NCI-H128 (cell line): ENCODE results near the gene MERTK.
"Not testable (repeated sequence)": the region's sequence is repeated elsewhere in the genome, so short reads cannot be mapped to it uniquely, and the experiment has no call there.

Experiments used
- DNase-seq: peaks from one replicate; lab custom pipeline; 2025; ENCODE audit not compliant: unreplicated experiment; lab: John Stamatoyannopoulos, UW

MERTK gene

GRCh38 chr2:111945444-111946293 lies 47.3 kb downstream of the MERTK start:
- DNase-seq: no peak

- no peak for DNase-seq
Observed at GRCh38 chr2:111946294-111947114, 48.1 kb downstream of the MERTK start.

- no peak for DNase-seq
Observed at GRCh38 chr2:111947219-111947618, 48.8 kb downstream of the MERTK start.

- DNase-seq: no peak
Observed at GRCh38 chr2:111948832-111949231, 50.4 kb downstream of the MERTK start.

GRCh38 chr2:111950236-111950635 lies 51.8 kb downstream of the MERTK start:
- DNase-seq: no peak

GRCh38 chr2:111951486-111951885 lies 53.1 kb downstream of the MERTK start:
- no peak for DNase-seq

- no peak for DNase-seq
Observed at GRCh38 chr2:111952871-111953452, 54.6 kb downstream of the MERTK start.

GRCh38 chr2:111954602-111955332 lies 56.4 kb downstream of the MERTK start:
- no peak for DNase-seq

- DNase-seq: no peak
Observed at GRCh38 chr2:111957872-111958354, 59.5 kb downstream of the MERTK start.

GRCh38 chr2:111958901-111959300 lies 60.5 kb downstream of the MERTK start:
- no peak for DNase-seq

GRCh38 chr2:111961663-111962062 lies 63.3 kb downstream of the MERTK start:
- no peak for DNase-seq

GRCh38 chr2:111963086-111963485 lies 64.7 kb downstream of the MERTK start:
- not testable (repeated sequence) for DNase-seq

GRCh38 chr2:111963508-111963907 lies 65.1 kb downstream of the MERTK start:
- not testable (repeated sequence) for DNase-seq

GRCh38 chr2:111965062-111965461 lies 66.7 kb downstream of the MERTK start:
- DNase-seq: no peak

- DNase-seq: no peak
Observed at GRCh38 chr2:111966241-111966640, 67.8 kb downstream of the MERTK start.

GRCh38 chr2:111967018-111967417 lies 68.6 kb downstream of the MERTK start:
- no peak for DNase-seq

GRCh38 chr2:111970453-111970852 lies 72.0 kb downstream of the MERTK start:
- DNase-seq: no peak

GRCh38 chr2:111972955-111973565 lies 74.7 kb downstream of the MERTK start:
- no peak for DNase-seq

- no peak for DNase-seq
Observed at GRCh38 chr2:111973701-111974100, 75.3 kb downstream of the MERTK start.

- no peak for DNase-seq
Observed at GRCh38 chr2:111975053-111975552, 76.7 kb downstream of the MERTK start.
